Measurements from ENCODE around the gene PIMREG.
A peak's percentile ranks its signal among the peaks of the same experiment; 100 is the strongest.

Gene PIMREG

DNA sequence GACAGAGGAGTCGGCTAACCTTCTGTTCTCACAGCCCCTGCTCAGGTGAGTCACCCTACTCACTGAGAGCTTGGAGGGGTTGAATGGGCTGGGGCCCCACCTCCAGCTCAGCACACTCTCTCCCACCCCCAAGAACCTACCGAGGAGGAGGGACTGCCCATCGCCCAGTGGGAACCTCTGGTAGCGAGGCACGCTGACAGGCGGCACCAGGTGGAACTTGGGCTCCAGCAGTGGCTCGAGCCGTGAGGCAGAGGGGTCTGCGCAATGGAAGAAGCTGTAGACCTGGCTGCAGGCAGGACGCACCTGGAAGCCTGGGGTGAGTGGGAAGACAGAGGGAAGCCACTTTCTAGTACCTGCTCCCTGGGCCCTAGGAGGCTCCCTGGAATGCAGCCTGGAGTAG is 28.3 kb downstream of the PIMREG start:
- TF ChIP-seq, protein P1, sequence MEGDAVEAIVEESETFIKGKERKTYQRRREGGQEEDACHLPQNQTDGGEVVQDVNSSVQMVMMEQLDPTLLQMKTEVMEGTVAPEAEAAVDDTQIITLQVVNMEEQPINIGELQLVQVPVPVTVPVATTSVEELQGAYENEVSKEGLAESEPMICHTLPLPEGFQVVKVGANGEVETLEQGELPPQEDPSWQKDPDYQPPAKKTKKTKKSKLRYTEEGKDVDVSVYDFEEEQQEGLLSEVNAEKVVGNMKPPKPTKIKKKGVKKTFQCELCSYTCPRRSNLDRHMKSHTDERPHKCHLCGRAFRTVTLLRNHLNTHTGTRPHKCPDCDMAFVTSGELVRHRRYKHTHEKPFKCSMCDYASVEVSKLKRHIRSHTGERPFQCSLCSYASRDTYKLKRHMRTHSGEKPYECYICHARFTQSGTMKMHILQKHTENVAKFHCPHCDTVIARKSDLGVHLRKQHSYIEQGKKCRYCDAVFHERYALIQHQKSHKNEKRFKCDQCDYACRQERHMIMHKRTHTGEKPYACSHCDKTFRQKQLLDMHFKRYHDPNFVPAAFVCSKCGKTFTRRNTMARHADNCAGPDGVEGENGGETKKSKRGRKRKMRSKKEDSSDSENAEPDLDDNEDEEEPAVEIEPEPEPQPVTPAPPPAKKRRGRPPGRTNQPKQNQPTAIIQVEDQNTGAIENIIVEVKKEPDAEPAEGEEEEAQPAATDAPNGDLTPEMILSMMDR (IDR thresholded peaks at IDR 0.05; ENCODE audit: insufficient read depth, low read depth, low read length, missing control alignments), result no peak
- no peak overlapping the region for H3K4me3 ChIP-seq (ENCODE audit: low read length)
- no peak for DNase-seq (ENCODE audit: low read depth)

DNA sequence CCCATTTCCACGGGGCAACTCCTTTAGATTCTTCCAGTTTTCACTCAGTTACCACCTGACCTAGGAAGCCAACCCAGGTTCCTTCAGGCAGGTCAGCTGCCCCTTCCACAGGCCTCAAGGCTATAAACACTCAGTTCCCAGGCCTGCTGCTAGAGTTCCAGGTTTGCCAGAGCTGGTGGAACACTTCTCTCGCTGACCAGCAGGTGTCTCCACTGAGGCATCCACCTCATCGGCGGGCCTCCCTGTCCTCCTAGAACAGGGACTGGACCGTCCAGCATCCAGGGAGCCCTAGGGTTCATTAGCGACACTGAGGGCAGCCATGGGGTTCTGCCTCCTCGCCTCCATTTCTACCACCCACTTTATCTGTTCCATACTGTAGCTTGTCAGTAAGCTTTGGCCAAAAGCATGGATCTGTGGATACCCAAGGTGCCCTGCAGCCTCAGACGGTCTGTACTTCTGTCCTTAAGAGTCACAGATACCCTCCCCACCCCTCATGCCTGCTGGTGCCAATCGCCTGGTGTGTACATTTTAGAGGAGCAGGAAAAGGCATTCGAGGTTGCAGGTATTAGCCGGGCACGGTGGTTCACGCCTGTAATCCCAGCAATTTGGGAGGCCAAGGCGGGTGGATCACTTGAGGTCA is 29.0 kb downstream of the PIMREG start:
- DNase-seq (ENCODE audit: low read depth), result peak; percentile 71
- TF ChIP-seq, protein P1 (IDR thresholded peaks at IDR 0.05; ENCODE audit: insufficient read depth, low read depth, low read length, missing control alignments), result peak; percentile 98
- H3K4me3 ChIP-seq (ENCODE audit: low read length), result no peak overlapping the region

DNA sequence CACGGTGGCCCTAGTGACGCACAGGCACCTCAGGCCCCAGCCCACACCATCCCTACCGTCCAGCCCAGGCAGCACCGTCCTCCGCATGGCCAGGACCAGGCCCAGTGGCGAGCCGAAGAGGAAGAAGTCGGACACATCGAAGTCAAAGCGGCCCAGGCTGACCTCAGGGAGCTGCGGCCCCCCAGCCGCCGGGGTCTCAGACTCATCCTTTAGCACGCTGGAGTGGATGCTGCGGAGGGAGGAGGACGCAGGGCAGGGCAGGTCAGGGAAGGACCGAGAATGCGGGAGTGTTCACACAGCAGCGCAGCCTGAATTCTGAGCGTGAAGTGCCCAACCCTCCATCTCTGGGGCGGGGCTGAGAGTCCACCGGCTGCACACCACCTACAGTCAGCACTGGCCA is 30.1 kb downstream of the PIMREG start:
- DNase-seq (ENCODE audit: low read depth), result no peak
- TF ChIP-seq, protein P1 (IDR thresholded peaks at IDR 0.05; ENCODE audit: insufficient read depth, low read depth, low read length, missing control alignments), result no peak
- no peak overlapping the region for H3K4me3 ChIP-seq (ENCODE audit: low read length)

DNA sequence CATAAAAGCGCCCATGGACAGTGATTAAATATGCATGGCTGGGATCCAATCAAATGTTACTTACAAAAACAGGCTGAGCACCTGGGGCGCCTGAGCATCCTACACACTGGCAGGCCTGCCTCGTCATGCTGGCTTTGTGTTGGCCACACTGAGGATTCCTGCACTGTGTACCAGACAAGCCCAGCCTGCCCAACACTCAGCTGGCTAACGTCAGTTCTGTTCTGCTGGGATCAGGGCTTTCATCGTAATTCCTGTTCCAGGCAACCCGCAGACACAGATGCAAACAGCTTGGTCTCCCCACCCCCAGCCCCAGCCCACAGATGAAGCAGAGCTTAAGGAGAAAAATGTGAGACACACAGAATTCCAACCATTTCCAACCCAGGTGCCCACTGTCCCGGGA is 30.7 kb downstream of the PIMREG start:
- peak; percentile 90 for DNase-seq (ENCODE audit: low read depth)
- TF ChIP-seq, protein P1 (IDR thresholded peaks at IDR 0.05; ENCODE audit: insufficient read depth, low read depth, low read length, missing control alignments), result no peak
- no peak overlapping the region for H3K4me3 ChIP-seq (ENCODE audit: low read length)

DNA sequence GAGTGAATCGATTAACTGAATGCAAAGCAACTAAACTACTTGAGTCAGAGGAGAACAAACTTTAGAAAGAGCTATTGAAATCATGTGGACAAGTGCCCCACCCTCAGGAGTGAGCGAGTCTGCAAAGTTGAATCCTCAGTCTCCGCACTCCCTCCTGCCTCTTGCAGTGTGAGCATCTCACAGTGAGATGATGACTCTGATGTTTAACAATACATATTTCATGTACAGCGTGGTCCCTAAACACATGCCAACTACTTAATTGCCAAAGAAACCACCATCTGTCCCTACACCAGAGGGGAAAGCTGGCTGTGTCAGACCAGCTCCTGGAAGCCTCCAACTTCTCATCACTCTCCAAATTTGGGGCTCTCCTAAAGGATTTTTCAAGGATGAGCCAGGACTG is 31.2 kb downstream of the PIMREG start:
- no peak overlapping the region for H3K4me3 ChIP-seq (ENCODE audit: low read length)
- DNase-seq (ENCODE audit: low read depth), result peak; percentile 18
- TF ChIP-seq, protein P1 (IDR thresholded peaks at IDR 0.05; ENCODE audit: insufficient read depth, low read depth, low read length, missing control alignments), result no peak

DNA sequence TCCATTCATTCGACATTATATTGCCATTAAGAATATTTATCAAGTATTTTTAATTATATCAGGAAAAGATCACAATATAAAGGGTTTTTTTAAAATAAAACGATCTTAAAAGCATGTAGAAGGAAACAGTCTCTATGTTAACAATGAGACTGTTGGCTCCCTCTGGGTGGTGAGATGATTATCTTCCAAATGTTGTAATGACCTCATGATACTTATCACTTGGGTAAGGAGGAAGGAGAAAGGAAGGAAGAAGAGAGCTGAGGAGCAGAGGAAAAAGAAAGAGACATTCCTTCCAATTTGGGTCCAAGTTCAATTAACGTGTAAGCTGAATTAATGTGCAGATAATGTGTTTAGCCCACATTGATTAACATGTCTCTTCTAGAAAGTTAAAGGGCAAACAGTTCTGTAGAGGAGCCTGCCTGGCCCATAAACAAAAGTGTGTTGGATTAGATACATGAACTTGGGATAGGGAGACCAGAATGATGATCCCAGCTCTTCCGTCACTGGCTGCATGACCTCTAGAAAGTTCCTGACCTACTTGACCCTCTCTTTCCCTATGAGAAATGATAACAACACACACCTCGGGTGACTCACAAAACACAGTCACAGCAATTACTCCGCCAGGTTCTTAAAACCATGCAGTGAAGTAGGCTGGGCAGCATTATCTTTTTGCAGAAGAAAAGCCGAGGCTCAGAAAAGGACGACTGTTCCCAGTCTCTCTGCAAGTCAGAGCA is 32.0 kb downstream of the PIMREG start:
- TF ChIP-seq, protein P1 (IDR thresholded peaks at IDR 0.05; ENCODE audit: insufficient read depth, low read depth, low read length, missing control alignments), result no peak
- DNase-seq (ENCODE audit: low read depth), result peak; percentile 20
- no peak overlapping the region for H3K4me3 ChIP-seq (ENCODE audit: low read length)

DNA sequence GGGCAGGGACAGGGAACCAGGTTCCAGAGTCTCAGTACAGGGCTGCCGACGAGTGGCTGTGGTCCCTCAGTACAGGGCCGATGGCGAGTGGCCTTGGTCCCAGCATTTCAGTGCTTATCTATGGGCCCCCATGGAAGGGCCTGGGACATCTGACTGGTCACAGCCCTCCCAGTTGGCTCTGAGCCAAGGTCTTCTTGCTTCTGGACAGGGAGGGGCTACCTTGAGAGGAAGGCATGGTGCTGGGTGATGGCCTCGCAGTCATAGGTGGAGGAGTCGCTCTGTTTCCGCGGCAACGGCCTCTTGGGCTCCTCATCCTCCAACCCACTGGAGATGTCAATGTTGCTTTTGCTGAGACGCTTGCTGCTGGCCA is 32.5 kb downstream of the PIMREG start:
- TF ChIP-seq, protein P1 (IDR thresholded peaks at IDR 0.05; ENCODE audit: insufficient read depth, low read depth, low read length, missing control alignments), result no peak
- no peak for DNase-seq (ENCODE audit: low read depth)
- no peak overlapping the region for H3K4me3 ChIP-seq (ENCODE audit: low read length)
